Fibroblast of mammary gland (primary cell): ENCODE results near the gene UBL7.
A peak's percentile ranks its signal among the peaks of the same experiment; 100 is the strongest.

ENCODE experiments used
- DNase-seq: peaks from one replicate; pipeline ENCODE4 v3.0.0-alpha.2; 2010; ENCODE audit warnings: low read depth
- H3K4me3 ChIP-seq: 2 replicates; pipeline ENCODE4 v1.5.1; 2011; ENCODE audit warnings: low read depth, mild to moderate bottlenecking, low read length, moderate library complexity; ENCODE audit not compliant: control insufficient read depth
- TF ChIP-seq, protein P1 (sequence below): conservative IDR thresholded peaks from 2 replicates; pipeline ENCODE4 v1.5.1; 2011; ENCODE audit warnings: low read depth, low read length, inconsistent platforms; ENCODE audit not compliant: control insufficient read depth, insufficient read depth

Gene UBL7, protein sequence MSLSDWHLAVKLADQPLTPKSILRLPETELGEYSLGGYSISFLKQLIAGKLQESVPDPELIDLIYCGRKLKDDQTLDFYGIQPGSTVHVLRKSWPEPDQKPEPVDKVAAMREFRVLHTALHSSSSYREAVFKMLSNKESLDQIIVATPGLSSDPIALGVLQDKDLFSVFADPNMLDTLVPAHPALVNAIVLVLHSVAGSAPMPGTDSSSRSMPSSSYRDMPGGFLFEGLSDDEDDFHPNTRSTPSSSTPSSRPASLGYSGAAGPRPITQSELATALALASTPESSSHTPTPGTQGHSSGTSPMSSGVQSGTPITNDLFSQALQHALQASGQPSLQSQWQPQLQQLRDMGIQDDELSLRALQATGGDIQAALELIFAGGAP

DNA sequence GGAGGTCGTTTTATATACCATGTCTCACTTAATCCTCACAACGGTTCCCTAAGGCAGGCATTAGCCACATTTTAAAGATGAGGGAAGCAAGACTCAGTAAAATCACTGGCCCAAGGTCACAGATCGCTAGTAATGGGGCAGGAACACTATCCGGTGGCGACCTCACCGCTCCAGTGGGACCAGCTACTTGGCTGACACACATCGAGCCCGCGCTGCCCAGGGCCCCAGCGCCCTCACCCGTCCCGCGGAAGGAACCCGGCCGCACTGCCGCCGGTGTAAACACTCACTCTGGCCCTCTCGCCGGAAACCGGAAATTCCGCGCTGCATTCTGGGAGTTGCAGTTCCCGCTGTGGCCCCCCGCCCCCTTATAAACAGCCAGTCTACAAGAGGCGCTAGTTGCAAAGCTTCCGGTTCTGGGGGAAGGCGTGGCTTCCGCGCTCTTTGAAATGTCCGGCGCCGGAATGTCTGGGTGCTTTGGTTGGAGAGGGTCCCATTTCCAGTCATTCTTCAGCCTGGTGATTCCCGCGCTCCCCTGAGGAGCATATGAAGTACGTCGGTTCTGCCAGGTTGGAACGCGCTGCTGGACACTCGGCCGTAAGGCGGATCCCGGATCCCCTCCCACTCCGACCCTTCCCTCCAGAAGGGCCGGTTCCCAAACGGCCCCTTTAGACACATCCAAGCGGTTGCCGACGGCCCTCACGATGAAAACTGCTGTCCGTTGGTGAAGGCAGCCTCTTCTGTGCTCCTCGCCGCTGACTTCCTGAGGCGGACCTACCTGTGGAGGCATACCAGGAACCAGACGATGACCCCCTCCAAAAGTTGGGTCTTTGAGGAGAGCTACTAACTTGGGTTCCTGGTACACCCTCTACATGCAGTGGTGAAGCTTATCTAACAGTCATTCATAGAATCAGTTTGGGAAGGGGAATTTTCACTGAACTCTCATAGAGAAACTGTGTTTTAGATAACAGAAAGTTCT, at the start of gene UBL7:
TSS of gene UBL7 (minus strand) at position 290 of the 976 bp plus-strand sequence. CDS start 2,293 bp downstream, outside the sequence.
- DNase-seq, result peak; percentile 94
- TF ChIP-seq, protein P1, sequence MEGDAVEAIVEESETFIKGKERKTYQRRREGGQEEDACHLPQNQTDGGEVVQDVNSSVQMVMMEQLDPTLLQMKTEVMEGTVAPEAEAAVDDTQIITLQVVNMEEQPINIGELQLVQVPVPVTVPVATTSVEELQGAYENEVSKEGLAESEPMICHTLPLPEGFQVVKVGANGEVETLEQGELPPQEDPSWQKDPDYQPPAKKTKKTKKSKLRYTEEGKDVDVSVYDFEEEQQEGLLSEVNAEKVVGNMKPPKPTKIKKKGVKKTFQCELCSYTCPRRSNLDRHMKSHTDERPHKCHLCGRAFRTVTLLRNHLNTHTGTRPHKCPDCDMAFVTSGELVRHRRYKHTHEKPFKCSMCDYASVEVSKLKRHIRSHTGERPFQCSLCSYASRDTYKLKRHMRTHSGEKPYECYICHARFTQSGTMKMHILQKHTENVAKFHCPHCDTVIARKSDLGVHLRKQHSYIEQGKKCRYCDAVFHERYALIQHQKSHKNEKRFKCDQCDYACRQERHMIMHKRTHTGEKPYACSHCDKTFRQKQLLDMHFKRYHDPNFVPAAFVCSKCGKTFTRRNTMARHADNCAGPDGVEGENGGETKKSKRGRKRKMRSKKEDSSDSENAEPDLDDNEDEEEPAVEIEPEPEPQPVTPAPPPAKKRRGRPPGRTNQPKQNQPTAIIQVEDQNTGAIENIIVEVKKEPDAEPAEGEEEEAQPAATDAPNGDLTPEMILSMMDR, result peak; percentile 6

DNA sequence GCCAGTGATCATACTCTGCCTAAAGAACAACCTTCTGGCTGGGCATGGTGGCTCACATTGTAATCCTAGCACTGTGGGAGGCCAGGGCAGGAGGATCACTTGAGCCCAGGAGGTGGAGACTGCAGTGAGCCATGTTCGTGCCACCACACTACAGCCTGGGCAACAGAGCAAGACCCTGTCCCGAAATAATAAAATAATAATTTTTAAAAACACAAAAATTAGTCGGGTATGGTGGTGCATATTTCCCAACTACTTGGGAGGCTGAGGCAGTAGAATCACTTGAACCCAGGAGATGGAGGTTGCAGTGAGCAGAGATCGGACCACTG, 45.5 kb upstream of the UBL7 start:
- TF ChIP-seq, protein P1, result no peak
- DNase-seq, result no peak
- H3K4me3 ChIP-seq, result no peak overlapping the region

More for the DNA sequence above, at the start of gene UBL7:
- peak within 1 kb of the TSS; percentile 95 for H3K4me3 ChIP-seq

DNA sequence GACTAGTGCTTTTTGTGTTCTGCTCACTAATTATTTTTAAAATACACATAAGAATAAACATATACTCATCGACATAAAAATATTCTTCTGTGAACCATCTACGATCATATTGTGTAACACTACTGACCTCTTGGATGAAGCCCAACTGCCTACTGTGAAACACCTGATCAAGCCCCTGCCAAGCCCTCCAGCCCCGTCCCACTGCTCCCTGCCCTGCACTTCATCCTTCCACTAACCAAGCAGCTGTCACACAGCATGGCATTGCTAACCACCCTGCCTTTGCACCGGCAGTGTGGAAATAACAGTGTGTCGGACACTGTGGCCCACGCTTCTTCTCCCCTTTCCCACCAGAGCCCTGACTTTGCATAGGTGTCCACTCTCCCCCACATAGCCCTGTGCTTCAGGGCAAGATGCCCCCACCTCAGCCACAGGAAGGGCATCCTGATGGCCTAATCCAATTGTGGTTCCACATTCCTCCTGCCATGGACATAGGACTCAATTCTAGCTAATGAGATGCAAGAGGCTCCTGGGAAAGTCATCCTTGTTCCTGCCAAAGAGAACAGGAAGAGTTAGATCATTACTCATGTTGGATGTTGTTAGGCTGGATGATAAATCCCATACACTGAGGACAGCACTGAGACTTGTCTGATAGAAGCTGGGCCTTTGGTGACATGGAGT, 45.0 kb upstream of the UBL7 start:
- TF ChIP-seq, protein P1, result no peak
- H3K4me3 ChIP-seq, result no peak overlapping the region
- DNase-seq, result peak; percentile 65

DNA sequence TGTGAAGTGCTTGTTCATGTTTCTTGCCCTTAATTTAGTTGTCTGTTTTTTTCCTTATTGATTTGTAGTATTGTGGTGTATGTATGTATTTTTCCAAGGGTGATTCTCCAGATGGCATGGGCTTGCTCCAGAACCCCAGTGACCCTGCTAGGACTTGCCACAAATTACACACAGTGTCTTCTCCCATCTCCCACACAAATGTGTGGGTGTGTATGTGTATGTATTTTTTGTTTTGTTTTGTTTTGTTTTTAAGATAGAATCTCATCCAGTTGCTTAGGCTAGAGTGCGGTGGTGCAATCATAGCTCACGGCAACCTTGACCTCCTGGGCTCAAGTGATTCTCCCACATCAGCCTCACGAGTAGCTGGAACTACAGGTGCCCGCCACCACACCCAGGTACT, 43.9 kb upstream of the UBL7 start:
- no peak for DNase-seq
- TF ChIP-seq, protein P1, result no peak
- H3K4me3 ChIP-seq, result no peak overlapping the region

DNA sequence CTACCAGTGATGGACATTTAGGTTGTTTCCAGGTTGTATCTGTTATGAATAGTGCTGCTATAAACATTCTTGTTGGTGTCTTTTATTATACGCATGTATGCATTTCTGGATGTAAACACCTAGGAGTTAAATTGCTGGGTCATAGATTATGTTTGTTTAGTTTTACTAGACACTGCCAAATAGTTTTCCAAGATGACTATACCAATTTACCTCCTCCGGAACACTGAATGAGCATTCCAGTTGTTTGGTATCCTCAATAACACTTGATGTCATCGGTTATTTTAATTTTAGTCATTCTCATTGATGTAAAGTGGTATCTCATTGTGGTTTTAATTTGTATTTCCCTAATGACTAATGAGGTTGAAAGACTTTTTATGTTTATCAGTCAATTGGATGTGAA, 43.5 kb upstream of the UBL7 start:
- DNase-seq, result peak; percentile 41
- TF ChIP-seq, protein P1, result no peak
- no peak overlapping the region for H3K4me3 ChIP-seq

DNA sequence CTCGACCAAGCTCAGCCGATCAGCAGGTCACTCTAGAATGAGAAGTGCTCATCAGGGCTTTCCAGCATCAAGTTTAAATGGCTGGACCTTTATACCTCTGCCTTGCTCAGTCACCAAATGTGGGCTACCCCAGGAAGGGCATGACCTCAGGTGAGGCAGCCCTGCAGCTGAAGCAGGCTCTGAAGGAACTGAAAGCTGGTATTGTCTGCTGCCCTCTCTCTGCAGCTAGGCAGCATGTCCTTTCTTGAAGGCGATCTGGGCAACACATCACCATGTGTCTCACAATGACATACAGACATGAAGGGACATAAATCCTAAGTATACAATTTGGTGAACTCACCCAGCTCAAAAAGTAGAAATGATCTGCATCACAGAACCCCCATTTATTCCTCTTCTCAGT, 41.3 kb upstream of the UBL7 start:
- TF ChIP-seq, protein P1, result no peak
- no peak overlapping the region for H3K4me3 ChIP-seq
- DNase-seq, result no peak
